DMS153 treated with DMSO at 0.1 percent for 48 hours (cell line): ENCODE measurements around the gene CHCHD6.

ENCODE experiments used
- DNase-seq: peaks from one replicate; lab custom pipeline; 2025; ENCODE audit not compliant: unreplicated experiment; lab: John Stamatoyannopoulos, UW

CHCHD6 gene

GRCh38 chr3:126891141-126891540, 187.1 kb downstream of the CHCHD6 start:
- no peak for DNase-seq

- DNase-seq = no peak
Observed at GRCh38 chr3:126891791-126892190, 187.8 kb downstream of the CHCHD6 start.

GRCh38 chr3:126893651-126894050, 189.6 kb downstream of the CHCHD6 start:
- DNase-seq = no peak

GRCh38 chr3:126894475-126894874, 190.4 kb downstream of the CHCHD6 start:
- no peak for DNase-seq

GRCh38 chr3:126895178-126896066, 191.4 kb downstream of the CHCHD6 start:
- DNase-seq = no peak

- no peak for DNase-seq
Observed at GRCh38 chr3:126896067-126896441, 192.0 kb downstream of the CHCHD6 start.

- DNase-seq = no peak
Observed at GRCh38 chr3:126896968-126897367, 192.9 kb downstream of the CHCHD6 start.

GRCh38 chr3:126897943-126898342, 193.9 kb downstream of the CHCHD6 start:
- DNase-seq = no peak

GRCh38 chr3:126900859-126901540, 197.0 kb downstream of the CHCHD6 start:
- DNase-seq = no peak

- DNase-seq = no peak
Observed at GRCh38 chr3:126901631-126902030, 197.6 kb downstream of the CHCHD6 start.

- DNase-seq = no peak
Observed at GRCh38 chr3:126903521-126903920, 199.5 kb downstream of the CHCHD6 start.

- DNase-seq = no peak
Observed at GRCh38 chr3:126907557-126907956, 203.5 kb downstream of the CHCHD6 start.

GRCh38 chr3:126908752-126909275, 204.8 kb downstream of the CHCHD6 start:
- no peak for DNase-seq

- no peak for DNase-seq
Observed at GRCh38 chr3:126910231-126910630, 206.2 kb downstream of the CHCHD6 start.

- peak; percentile 6 for DNase-seq
Observed at GRCh38 chr3:126911162-126912026, 207.4 kb downstream of the CHCHD6 start.

- DNase-seq = no peak
Observed at GRCh38 chr3:126912027-126912422, 208.0 kb downstream of the CHCHD6 start.

- DNase-seq = no peak
Observed at GRCh38 chr3:126912491-126913195, 208.6 kb downstream of the CHCHD6 start.

- no peak for DNase-seq
Observed at GRCh38 chr3:126913524-126913923, 209.5 kb downstream of the CHCHD6 start.

GRCh38 chr3:126914226-126914625, 210.2 kb downstream of the CHCHD6 start:
- no peak for DNase-seq

GRCh38 chr3:126915015-126915414, 211.0 kb downstream of the CHCHD6 start:
- DNase-seq = no peak

- DNase-seq = no peak
Observed at GRCh38 chr3:126916546-126916945, 212.5 kb downstream of the CHCHD6 start.
